Tibial nerve (tissue), 4 donors: Measurements from ENCODE around the gene CLDN24.

ENCODE experiments used
- CTCF ChIP-seq, 5 experiments: fragments of 200-600 bp in 3 of 5; fragments of 450-650 bp in 2 of 5; sonication (generic) in 3 of 5; IDR thresholded peaks; one replicate each; pipeline ENCODE4 v1.5.1; 2016 to 2019; ENCODE audit warnings: antibody characterized with exemption in 5 of 5, mild to moderate bottlenecking in 3 of 5, moderate library complexity in 2 of 5
- EP300 ChIP-seq, 2 donors: sonication (generic); formaldehyde crosslinking; IDR thresholded peaks; one replicate each; pipeline ENCODE4 v1.6.1; 2017; ENCODE audit warnings: antibody characterized with exemption in 2 of 2, mild to moderate bottlenecking in 1 of 2
- POLR2A ChIP-seq, 2 donors: fragments of 450-650 bp; IDR thresholded peaks; one replicate each; pipeline ENCODE4 v1.6.1; 2017; ENCODE audit warnings: antibody characterized with exemption in 2 of 2, mild to moderate bottlenecking in 2 of 2, moderate library complexity in 2 of 2

GRCh38 chr4:183356931-183357675 lies 34.9 kb upstream of the CLDN24 start:
- TF ChIP-seq POLR2A (IDR thresholded peaks at IDR 0.05): no peak
- no peak for TF ChIP-seq EP300 (IDR thresholded peaks at IDR 0.05)
- TF ChIP-seq CTCF (IDR thresholded peaks at IDR 0.05): no peak
